Uterus (tissue), 2 donors: ENCODE data around the gene RAB11A.

ENCODE experiments used
- CTCF ChIP-seq, 4 experiments: fragments of 200-600 bp in 2 of 4; fragments of 450-650 bp in 2 of 4; sonication (generic) in 2 of 4; IDR thresholded peaks; one replicate each; pipeline ENCODE4 v1.5.1; 2016 to 2019; ENCODE audit warnings: antibody characterized with exemption in 4 of 4, mild to moderate bottlenecking in 2 of 4, moderate library complexity in 1 of 4
- POLR2A ChIP-seq, 2 donors: fragments of 450-650 bp; IDR thresholded peaks; one replicate each; pipeline ENCODE4 v1.6.1; 2016; ENCODE audit warnings: antibody characterized with exemption in 2 of 2, mild to moderate bottlenecking in 1 of 2, moderate library complexity in 1 of 2

GRCh38 chr15:65869126-65869953, at the start of gene RAB11A:
- TF ChIP-seq CTCF (IDR thresholded peaks at IDR 0.05) (peak; percentile 37 to 48 (median 41)), POLR2A (IDR thresholded peaks at IDR 0.05) (peak; percentile 79 to 93)
